Hepatocyte (in vitro differentiated cells): ENCODE measurements around the gene CELF5.

Experiments used
- EZH2 ChIP-seq: fragments of 200-600 bp; sonication (generic); IDR thresholded peaks from 2 replicates; pipeline ENCODE4 v1.6.1; 2016; ENCODE audit warnings: antibody characterized with exemption, mild to moderate bottlenecking, borderline replicate concordance
- TF ChIP-seq, protein P1 (sequence below): fragments of 200-600 bp; sonication (generic); IDR thresholded peaks from 2 replicates; pipeline ENCODE4 v1.5.1; 2016; ENCODE audit warnings: antibody characterized with exemption, mild to moderate bottlenecking; ENCODE audit not compliant: poor library complexity

DNA sequence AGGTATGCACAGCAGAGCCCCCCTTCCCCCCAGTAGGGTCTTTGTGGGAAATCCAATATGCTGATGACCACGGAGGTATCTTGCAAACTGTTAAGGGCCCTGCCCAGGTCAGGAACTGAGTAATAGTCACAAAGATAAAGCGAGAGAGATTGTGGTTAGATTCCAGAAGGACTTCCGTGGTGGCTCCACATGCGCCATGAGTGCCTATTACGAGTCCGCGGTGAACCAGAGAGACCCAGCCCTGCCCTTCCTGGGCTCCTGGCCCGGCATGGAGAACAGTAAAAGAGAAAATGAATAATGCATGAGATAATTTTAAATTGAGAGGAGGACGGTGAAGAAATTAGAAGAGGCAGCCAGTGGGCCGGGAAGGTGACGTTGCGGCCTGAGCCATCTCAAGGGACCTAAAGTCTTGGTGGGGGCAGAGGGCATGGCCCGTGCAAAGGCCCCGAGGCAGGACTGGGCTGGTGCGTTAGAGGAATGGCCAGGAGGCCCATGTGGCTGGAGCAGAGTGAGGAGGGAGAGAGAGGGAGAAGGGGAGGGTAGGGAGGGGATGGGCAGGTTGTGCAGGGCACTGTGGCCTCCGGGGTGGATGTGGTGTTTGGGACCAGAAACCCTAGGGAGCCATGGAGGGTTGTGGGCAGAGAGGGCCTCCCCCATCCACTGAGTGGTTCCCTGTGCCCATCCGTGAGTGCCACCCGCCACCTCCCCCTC lies 95.3 kb downstream of the CELF5 start:
- TF ChIP-seq, protein P1, sequence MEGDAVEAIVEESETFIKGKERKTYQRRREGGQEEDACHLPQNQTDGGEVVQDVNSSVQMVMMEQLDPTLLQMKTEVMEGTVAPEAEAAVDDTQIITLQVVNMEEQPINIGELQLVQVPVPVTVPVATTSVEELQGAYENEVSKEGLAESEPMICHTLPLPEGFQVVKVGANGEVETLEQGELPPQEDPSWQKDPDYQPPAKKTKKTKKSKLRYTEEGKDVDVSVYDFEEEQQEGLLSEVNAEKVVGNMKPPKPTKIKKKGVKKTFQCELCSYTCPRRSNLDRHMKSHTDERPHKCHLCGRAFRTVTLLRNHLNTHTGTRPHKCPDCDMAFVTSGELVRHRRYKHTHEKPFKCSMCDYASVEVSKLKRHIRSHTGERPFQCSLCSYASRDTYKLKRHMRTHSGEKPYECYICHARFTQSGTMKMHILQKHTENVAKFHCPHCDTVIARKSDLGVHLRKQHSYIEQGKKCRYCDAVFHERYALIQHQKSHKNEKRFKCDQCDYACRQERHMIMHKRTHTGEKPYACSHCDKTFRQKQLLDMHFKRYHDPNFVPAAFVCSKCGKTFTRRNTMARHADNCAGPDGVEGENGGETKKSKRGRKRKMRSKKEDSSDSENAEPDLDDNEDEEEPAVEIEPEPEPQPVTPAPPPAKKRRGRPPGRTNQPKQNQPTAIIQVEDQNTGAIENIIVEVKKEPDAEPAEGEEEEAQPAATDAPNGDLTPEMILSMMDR = no peak
- TF ChIP-seq EZH2 = no peak
